Fibroblast of lung (primary cell): ENCODE measurements around the gene GTF2H1. TPM values are rescaled to one million over a fixed set of nuclear protein-coding genes. Genes with fewer than 3 reads are reported as not detected.

ENCODE experiments used
- DNase-seq, 2 donors: peaks; one replicate each; pipeline versions ENCODE4 v3.0.0 to v3.0.0-alpha.2; 2010; ENCODE audit warnings: low read depth in 2 of 2
- H2AFZ ChIP-seq: 2 replicates; pipeline ENCODE4 v1.5.1; 2012; ENCODE audit warnings: low read length, control low read depth, inconsistent platforms
- H3K27ac ChIP-seq: 2 replicates; pipeline ENCODE4 v1.5.1; 2011; ENCODE audit warnings: low read length, control low read depth; ENCODE audit not compliant: insufficient read depth
- H3K27me3 ChIP-seq: 2 replicates; pipeline ENCODE4 v1.5.1; 2011; ENCODE audit warnings: mild to moderate bottlenecking, low read length; ENCODE audit not compliant: control insufficient read depth, insufficient read depth
- H3K36me3 ChIP-seq: 2 replicates; pipeline ENCODE4 v1.5.1; 2011; ENCODE audit warnings: low read length; ENCODE audit not compliant: control insufficient read depth, insufficient read depth
- H3K4me1 ChIP-seq: 2 replicates; pipeline ENCODE4 v1.5.1; 2011; ENCODE audit warnings: low read length; ENCODE audit not compliant: control insufficient read depth, insufficient read depth; ENCODE audit errors: extremely low read depth
- H3K4me2 ChIP-seq: 2 replicates; pipeline ENCODE4 v1.5.1; 2011; ENCODE audit warnings: low read length, control low read depth; ENCODE audit not compliant: insufficient read depth; ENCODE audit errors: extremely low read depth
- H3K4me3 ChIP-seq, 4 experiments: fragments of 200-600 bp in 1 of 4; sonication (generic) in 1 of 4; replicated peaks in 1 of 4; 2 replicates each; pipeline ENCODE4 v1.5.1; 2011 to 2016; ENCODE audit warnings: low read length in 4 of 4, low read depth in 3 of 4, mild to moderate bottlenecking in 3 of 4, control low read depth in 2 of 4, inconsistent platforms in 1 of 4, mixed read lengths in 1 of 4; ENCODE audit not compliant: insufficient read depth in 1 of 4; ENCODE audit errors: control extremely low read depth in 1 of 4
- H3K79me2 ChIP-seq: 2 replicates; pipeline ENCODE4 v1.5.1; 2012; ENCODE audit warnings: mild to moderate bottlenecking, low read length, inconsistent platforms; ENCODE audit not compliant: control insufficient read depth, insufficient read depth
- H3K9ac ChIP-seq: 2 replicates; pipeline ENCODE4 v1.5.1; 2011; ENCODE audit warnings: mild to moderate bottlenecking, low read length, control low read depth; ENCODE audit not compliant: insufficient read depth
- H3K9me3 ChIP-seq: 2 replicates; pipeline ENCODE4 v1.5.1; 2012; ENCODE audit warnings: low read depth, low read length; ENCODE audit not compliant: control insufficient read depth, insufficient read depth
- H4K20me1 ChIP-seq: 2 replicates; pipeline ENCODE4 v1.5.1; 2011; ENCODE audit warnings: low read length; ENCODE audit not compliant: control insufficient read depth, insufficient read depth; ENCODE audit errors: extremely low read depth
- CTCF ChIP-seq, 2 donors: IDR thresholded peaks in 1 of 2; conservative IDR thresholded peaks in 1 of 2; 1 replicate in 1 of 2; 2 replicates in 1 of 2; pipeline ENCODE4 v1.5.1; 2011 to 2012; ENCODE audit warnings: low read length in 2 of 2, control low read depth in 1 of 2, inconsistent platforms in 1 of 2, low read depth in 1 of 2, mild to moderate bottlenecking in 1 of 2
- EZH2 ChIP-seq: IDR thresholded peaks from 2 replicates; pipeline ENCODE4 v1.5.1; 2012; ENCODE audit warnings: low read length, control low read depth, mild to moderate bottlenecking; ENCODE audit errors: missing control alignments
- polyA plus RNA-seq, 2 donors: library from polyadenylated mRNA; depleted of rRNA in 1 of 2; stranded (reverse) in 1 of 2; unstranded in 1 of 2; fragments of >200 nt; gene quantifications; 2 replicates each; pipeline ENCODE4 v1.2.1, GENCODE V29; 2011 to 2012; ENCODE audit warnings: missing spikeins in 1 of 2
- total RNA-seq: library from RNA; depleted of rRNA; stranded (reverse); fragments of >200 nt; gene quantifications from 2 replicates; pipeline ENCODE4 v1.2.1, GENCODE V29; 2014

Gene GTF2H1
- total and polyA plus RNA-seq, 2 donors (not counting 1 experiment from before 2014, with no cell fraction given), result 56.1 to 63.6 TPM

DNA sequence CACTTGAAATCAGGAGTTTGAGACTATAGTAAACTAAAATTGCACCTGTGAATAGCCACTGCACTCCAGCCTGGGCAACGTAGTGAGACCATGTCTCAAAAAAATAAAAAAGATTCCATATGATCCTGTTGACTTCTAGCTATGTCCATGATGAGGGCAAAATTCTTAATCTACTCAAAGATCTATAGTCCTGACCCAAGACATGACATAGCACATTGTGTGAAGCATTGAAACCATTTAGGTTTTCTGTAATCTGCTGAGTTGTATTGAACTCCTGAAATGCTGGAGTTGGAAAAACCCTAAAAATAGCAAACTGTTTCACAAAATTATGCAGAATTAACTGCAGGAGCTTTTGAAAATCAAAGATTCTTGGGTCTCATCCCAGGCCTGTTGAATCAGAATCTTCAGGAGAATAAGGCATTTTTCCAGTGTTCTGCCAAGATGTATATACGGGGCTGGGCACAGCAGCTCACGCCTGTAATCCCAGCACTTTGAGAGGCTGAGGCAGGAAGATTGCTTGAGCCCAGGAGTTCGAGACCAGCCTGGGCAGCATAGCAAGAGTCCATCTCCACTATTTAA is 42.2 kb downstream of the GTF2H1 start:
- Histone ChIP-seq H3K36me3 (peaks cover 6% of the 10 kb centered on the region), H2AFZ (no peak overlapping the region), H3K4me2 (no peak overlapping the region), H3K79me2 (no peaks in the 10 kb centered on the region), H3K9me3 (no peaks in the 10 kb centered on the region), H4K20me1 (no peaks in the 10 kb centered on the region), H3K9ac (no peak overlapping the region), H3K27me3 (no peaks in the 10 kb centered on the region), H3K27ac (no peak overlapping the region), H3K4me1 (no peaks in the 10 kb centered on the region), H3K4me3 (no peak overlapping the region)
- TF ChIP-seq EZH2 (no peak), CTCF (conservative IDR thresholded peaks at IDR 0.05 in 1 of 2, IDR thresholded peaks at IDR 0.05 in 1 of 2; ENCODE audit: low read depth in 1 of 2, low read length in 2 of 2) (no peak)
- DNase-seq, result no peak

DNA sequence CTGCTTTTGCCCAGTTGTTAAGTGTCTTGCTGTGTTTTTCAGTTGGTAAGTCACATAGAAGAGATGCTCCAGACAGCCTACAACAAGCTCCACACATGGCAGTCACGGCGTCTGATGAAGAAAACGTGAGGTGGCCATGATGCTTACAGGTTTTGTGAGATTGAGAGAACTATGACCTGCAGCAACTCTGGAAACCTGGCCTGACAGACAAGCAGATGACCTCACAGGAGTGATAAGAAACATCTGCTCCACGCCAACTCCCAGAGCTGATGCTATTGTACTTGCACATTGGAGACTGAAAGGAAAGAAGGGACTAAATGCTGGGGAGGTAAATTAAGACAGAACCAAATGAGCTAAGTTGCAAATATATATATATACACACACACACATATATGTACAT is 43.4 kb downstream of the GTF2H1 start:
- no peak for DNase-seq
- no peak overlapping the region for H2AFZ ChIP-seq
- H3K36me3 ChIP-seq, result peaks cover 1% of the 10 kb centered on the region
- H3K27ac ChIP-seq, result no peak overlapping the region
- TF ChIP-seq EZH2 (no peak), CTCF (conservative IDR thresholded peaks at IDR 0.05 in 1 of 2, IDR thresholded peaks at IDR 0.05 in 1 of 2; ENCODE audit: low read depth in 1 of 2, low read length in 2 of 2) (no peak)
- no peaks in the 10 kb centered on the region for H3K79me2 ChIP-seq
- H3K9me3 ChIP-seq, result no peaks in the 10 kb centered on the region
- H4K20me1 ChIP-seq, result no peaks in the 10 kb centered on the region
- no peaks in the 10 kb centered on the region for H3K4me1 ChIP-seq
- H3K4me3 ChIP-seq, result no peak overlapping the region
- H3K9ac ChIP-seq, result no peak overlapping the region
- H3K27me3 ChIP-seq, result no peaks in the 10 kb centered on the region
- no peak overlapping the region for H3K4me2 ChIP-seq

DNA sequence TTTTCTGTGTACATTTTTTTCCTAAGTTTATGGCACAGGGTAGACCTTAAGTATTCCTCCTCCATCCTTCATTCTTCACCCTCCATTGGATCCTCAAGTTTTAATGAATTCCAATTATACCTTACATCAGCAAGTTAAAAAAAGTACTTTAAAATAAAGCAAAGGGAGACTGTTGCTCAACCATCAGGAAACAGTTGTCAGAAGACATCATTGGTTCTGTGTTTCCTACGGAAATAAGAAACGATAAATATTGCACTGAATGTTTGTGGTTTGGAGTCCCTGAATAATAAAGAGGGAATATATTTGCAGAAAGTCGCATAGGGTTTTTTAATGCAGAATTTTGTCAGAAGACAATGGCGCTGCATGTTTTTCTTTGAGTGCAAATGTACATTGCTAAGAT is 43.9 kb downstream of the GTF2H1 start:
- H2AFZ ChIP-seq, result no peak overlapping the region
- H4K20me1 ChIP-seq, result no peaks in the 10 kb centered on the region
- peaks cover 1% of the 10 kb centered on the region for H3K36me3 ChIP-seq
- H3K79me2 ChIP-seq, result no peaks in the 10 kb centered on the region
- TF ChIP-seq CTCF (conservative IDR thresholded peaks at IDR 0.05 in 1 of 2, IDR thresholded peaks at IDR 0.05 in 1 of 2; ENCODE audit: low read depth in 1 of 2, low read length in 2 of 2) (no peak), EZH2 (no peak)
- H3K9me3 ChIP-seq, result no peaks in the 10 kb centered on the region
- DNase-seq, result no peak
- H3K4me1 ChIP-seq, result no peaks in the 10 kb centered on the region
- H3K27ac ChIP-seq, result no peak overlapping the region
- no peak overlapping the region for H3K9ac ChIP-seq
- H3K4me3 ChIP-seq, result no peak overlapping the region
- H3K27me3 ChIP-seq, result no peaks in the 10 kb centered on the region
- H3K4me2 ChIP-seq, result no peak overlapping the region
